ENCODE results near the gene TMA7B.

TMA7B gene

GRCh38 chr22:39916496-39916895 is 43.7 kb upstream of the TMA7B start:
- POLR2A ChIA-PET: no interaction called here
- no peak overlapping the region for H3K4me3 ChIP-seq (ENCODE audit: low read depth, low read length)
- DNase-seq (ENCODE audit: low read depth, low spot score): no peak
- TF ChIP-seq CTCF (IDR thresholded peaks at IDR 0.05; ENCODE audit: insufficient read depth, low read length, missing control alignments): no peak
- CTCF ChIA-PET: interaction anchor here (0.8 to 2.0 kb wide), 4 partner anchors 9 to 108 kb away, joined by 3 to 5 read pairs (median 3); no protein-coding TSS in a partner anchor

- ChIA-PET CTCF (interaction anchor here (0.8 to 2.0 kb wide), 3 partner anchors 8 to 107 kb away, joined by 3 to 5 read pairs (median 3); no protein-coding TSS in a partner anchor), POLR2A (no interaction called here)
- H3K4me3 ChIP-seq (ENCODE audit: low read depth, low read length): no peak overlapping the region
- TF ChIP-seq CTCF (IDR thresholded peaks at IDR 0.05; ENCODE audit: insufficient read depth, low read length, missing control alignments): no peak
- DNase-seq (ENCODE audit: low read depth, low spot score): no peak
These were observed 43.0 kb upstream of the TMA7B start for GRCh38 chr22:39917197-39917643.

GRCh38 chr22:39917776-39918495 is 42.3 kb upstream of the TMA7B start:
- POLR2A ChIA-PET: no interaction called here
- H3K4me3 ChIP-seq (ENCODE audit: low read depth, low read length): no peak overlapping the region
- CTCF ChIA-PET: interaction anchor here (2.0 kb wide), 1 partner anchor 106 kb away, joined by 5 read pairs; no protein-coding TSS in a partner anchor
- no peak for TF ChIP-seq CTCF (IDR thresholded peaks at IDR 0.05; ENCODE audit: insufficient read depth, low read length, missing control alignments)
- no peak for DNase-seq (ENCODE audit: low read depth, low spot score)

- CTCF ChIA-PET: interaction anchor here (1.2 kb wide), 1 partner anchor 9 kb away, joined by 4 read pairs; no protein-coding TSS in a partner anchor
- H3K4me3 ChIP-seq (ENCODE audit: low read depth, low read length): no peak overlapping the region
- POLR2A ChIA-PET: no interaction called here
- no peak for DNase-seq (ENCODE audit: low read depth, low spot score)
- TF ChIP-seq CTCF (IDR thresholded peaks at IDR 0.05; ENCODE audit: insufficient read depth, low read length, missing control alignments): no peak
These were observed 40.0 kb upstream of the TMA7B start for GRCh38 chr22:39920134-39920743.

GRCh38 chr22:39923696-39924095 is 36.5 kb upstream of the TMA7B start:
- H3K4me3 ChIP-seq (ENCODE audit: low read depth, low read length): no peak overlapping the region
- CTCF ChIA-PET: no interaction called here
- no peak for TF ChIP-seq CTCF (IDR thresholded peaks at IDR 0.05; ENCODE audit: insufficient read depth, low read length, missing control alignments)
- POLR2A ChIA-PET: no interaction called here
- no peak for DNase-seq (ENCODE audit: low read depth, low spot score)

GRCh38 chr22:39924286-39924685 is 35.9 kb upstream of the TMA7B start:
- DNase-seq (ENCODE audit: low read depth, low spot score): no peak
- no peak overlapping the region for H3K4me3 ChIP-seq (ENCODE audit: low read depth, low read length)
- ChIA-PET POLR2A (no interaction called here), CTCF (interaction anchor here (1.4 to 2.6 kb wide), 3 partner anchors 8 to 100 kb away, joined by 3 to 9 read pairs (median 5); no protein-coding TSS in a partner anchor)
- no peak for TF ChIP-seq CTCF (IDR thresholded peaks at IDR 0.05; ENCODE audit: insufficient read depth, low read length, missing control alignments)

All from AG04449 (cell line).